Endothelial cell of umbilical vein (primary cell): ENCODE measurements around the gene STK16. TPM values are rescaled to one million over a fixed set of nuclear protein-coding genes. Genes with fewer than 3 reads are reported as not detected.
A peak's percentile ranks its signal among the peaks of the same experiment; 100 is the strongest.
"Not testable (repeated sequence)": the region's sequence is repeated elsewhere in the genome, so short reads cannot be mapped to it uniquely, and the experiment has no call there.

Source experiments
- BruUV-seq: library from RNA; stranded (reverse); fragments of 400-500 nt; replicated peaks from 2 replicates; lab custom pipeline; 2021; lab: Mats Ljungman, UMichigan
- CTCF ChIA-PET: fragments of 300-600, 350-600 bp; sonication (Branson Sonifier 250); formaldehyde crosslinking; loops from one replicate; lab custom pipeline; 2021; ENCODE audit warnings: antibody characterized with exemption, inconsistent platforms; lab: Charles Lee
- POLR2A ChIA-PET: fragments of 300-600, 350-600 bp; sonication (Branson Sonifier 250); formaldehyde crosslinking; loops from one replicate; lab custom pipeline; 2021; ENCODE audit warnings: antibody characterized with exemption, inconsistent platforms; lab: Charles Lee
- DNase-seq: peaks from one replicate; pipeline ENCODE4 v3.0.0-alpha.2; 2011; ENCODE audit warnings: low read depth, low spot score
- FAIRE-seq: peaks from 2 replicates; lab custom pipeline; 2011; peaks lifted over from hg19 to GRCh38; lab: Jason Lieb, UNC
- H2AFZ ChIP-seq: 2 replicates; pipeline ENCODE4 v1.6.0; 2012; ENCODE audit warnings: low read depth, low read length, control low read depth, inconsistent platforms
- H3K27ac ChIP-seq: 2 replicates; pipeline ENCODE4 v1.5.1; 2011; ENCODE audit warnings: low read depth, mild to moderate bottlenecking, control low read depth, low read length, moderate library complexity; ENCODE audit not compliant: insufficient read depth
- H3K27me3 ChIP-seq, 2 experiments: 2 replicates each; pipeline versions ENCODE4 v1.6.0 to v1.6.1; 2011; ENCODE audit warnings: low read length in 2 of 2, mixed read lengths in 1 of 2; ENCODE audit not compliant: control insufficient read depth in 2 of 2, insufficient read depth in 2 of 2
- H3K36me3 ChIP-seq, 2 experiments: 2 replicates in 1 of 2; 3 replicates in 1 of 2; pipeline ENCODE4 v1.5.1; 2011; ENCODE audit warnings: low read length in 2 of 2, mild to moderate bottlenecking in 1 of 2, moderate library complexity in 1 of 2; ENCODE audit not compliant: control insufficient read depth in 2 of 2, insufficient read depth in 2 of 2; ENCODE audit errors: extremely low read depth in 1 of 2
- H3K4me1 ChIP-seq: 3 replicates; pipeline ENCODE4 v1.5.1; 2011; ENCODE audit warnings: mild to moderate bottlenecking, low read length; ENCODE audit not compliant: control insufficient read depth, insufficient read depth; ENCODE audit errors: extremely low read depth
- H3K4me2 ChIP-seq: 2 replicates; pipeline ENCODE4 v1.6.1; 2011; ENCODE audit warnings: low read length, control low read depth, mixed read lengths; ENCODE audit not compliant: insufficient read depth
- H3K4me3 ChIP-seq, 3 experiments: fragments of 200-600 bp in 1 of 3; sonication (generic), shearing (Covaris generic) in 1 of 3; replicated peaks in 1 of 3; 2 replicates each; pipeline ENCODE4 v1.5.1; 2011 to 2016; ENCODE audit warnings: control low read depth in 3 of 3, low read length in 3 of 3, mild to moderate bottlenecking in 2 of 3, inconsistent platforms in 1 of 3, low read depth in 1 of 3, moderate library complexity in 1 of 3; ENCODE audit not compliant: insufficient read depth in 1 of 3
- H3K79me2 ChIP-seq: 2 replicates; pipeline ENCODE4 v1.6.0; 2012; ENCODE audit warnings: low read length, inconsistent platforms; ENCODE audit not compliant: control insufficient read depth, insufficient read depth
- H3K9ac ChIP-seq: replicated peaks from 2 replicates; pipeline ENCODE3; 2011; ENCODE audit warnings: low read length, control low read depth; ENCODE audit not compliant: insufficient read depth; ENCODE audit errors: extremely low read depth
- H3K9me1 ChIP-seq: replicated peaks from 3 replicates; pipeline ENCODE4 v1.6.0; 2011; ENCODE audit warnings: mild to moderate bottlenecking, low read length; ENCODE audit not compliant: control insufficient read depth, insufficient read depth; ENCODE audit errors: extremely low read depth
- H3K9me3 ChIP-seq: replicated peaks from 2 replicates; pipeline ENCODE4 v1.5.1; 2012; ENCODE audit warnings: low read length, inconsistent platforms; ENCODE audit not compliant: control insufficient read depth, insufficient read depth
- H4K20me1 ChIP-seq: replicated peaks from 2 replicates; pipeline ENCODE3; 2011; ENCODE audit warnings: mild to moderate bottlenecking, low read length; ENCODE audit not compliant: control insufficient read depth, insufficient read depth; ENCODE audit errors: extremely low read depth
- EZH2 ChIP-seq: IDR thresholded peaks from 2 replicates; pipeline ENCODE4 v1.6.1; 2012; ENCODE audit warnings: borderline replicate concordance, low read depth, mild to moderate bottlenecking, moderate library complexity, low read length, inconsistent platforms; ENCODE audit not compliant: severe bottlenecking
- FOS ChIP-seq: IDR thresholded peaks from 2 replicates; pipeline ENCODE4 v1.6.1; 2011; ENCODE audit warnings: mild to moderate bottlenecking, low read length, moderate library complexity, borderline replicate concordance; ENCODE audit not compliant: insufficient read depth
- GATA2 ChIP-seq: IDR thresholded peaks from 2 replicates; pipeline ENCODE4 v1.7.0; 2011; ENCODE audit warnings: low read depth, mild to moderate bottlenecking, moderate library complexity, mixed read lengths, low read length; ENCODE audit not compliant: insufficient read length, insufficient read depth
- JUN ChIP-seq: IDR thresholded peaks from 2 replicates; pipeline ENCODE4 v1.6.1; 2011; ENCODE audit warnings: borderline replicate concordance, low read depth; ENCODE audit not compliant: insufficient read length, insufficient read depth
- MYC ChIP-seq: IDR thresholded peaks from one replicate; pipeline ENCODE4 v1.6.1; 2011; ENCODE audit warnings: mild to moderate bottlenecking, low read depth, low read length
- POLR2A ChIP-seq: IDR thresholded peaks from 2 replicates; pipeline ENCODE4 v1.6.1; 2012; ENCODE audit warnings: low read depth, mild to moderate bottlenecking, control low read depth, low read length
- POLR2AphosphoS5 ChIP-seq: IDR thresholded peaks from 2 replicates; pipeline ENCODE4 v1.6.1; 2012; ENCODE audit warnings: low read depth, mild to moderate bottlenecking, control low read depth, low read length, moderate library complexity; ENCODE audit not compliant: insufficient read depth
- dilution Hi-C: fragments of 300-500 bp; cut with MboI; formaldehyde crosslinking; loops from one replicate; pipeline ENCODE4 v1.15.0; 2019; ENCODE audit warnings: low sequenced_read_pairs; ENCODE audit not compliant: extremely low pct_ligation_motif_present
- intact Hi-C: fragments of 100-400 bp; cut with micrococcal nuclease; formaldehyde crosslinking; loops from one replicate; pipeline ENCODE4 v1.10.0; 2022
- polyA plus RNA-seq, 4 experiments: library from polyadenylated mRNA; depleted of rRNA in 3 of 4; stranded (reverse) in 3 of 4; unstranded in 1 of 4; fragments of >200 nt; gene quantifications; 2 replicates each; pipeline versions ENCODE4 v1.2.1 to v1.2.3, GENCODE V29; 2011 to 2012; ENCODE audit warnings: missing spikeins in 1 of 4
- total RNA-seq: library from RNA; stranded (reverse); gene quantifications from 2 replicates; pipeline ENCODE4 v1.2.3, GENCODE V29; 2021
- TF ChIP-seq, protein P1 (sequence below), 2 donors: IDR thresholded peaks; 1 replicate in 1 of 2; 2 replicates in 1 of 2; pipeline ENCODE4 v1.5.1; 2011; ENCODE audit warnings: low read length in 2 of 2, mild to moderate bottlenecking in 2 of 2, moderate library complexity in 2 of 2, control low read depth in 1 of 2, inconsistent platforms in 1 of 2, low read depth in 1 of 2; ENCODE audit not compliant: insufficient read depth in 1 of 2; ENCODE audit errors: extremely low read depth in 1 of 2
- TF ChIP-seq, protein P2 (sequence below): IDR thresholded peaks from 2 replicates; pipeline ENCODE4 v1.6.1; 2011; ENCODE audit not compliant: insufficient read depth, insufficient read length

Gene STK16
- total and polyA plus RNA-seq, 2 donors (not counting 3 experiments of a cell fraction or from before 2014, with no cell fraction given): 18.8 to 63.2 TPM

DNA sequence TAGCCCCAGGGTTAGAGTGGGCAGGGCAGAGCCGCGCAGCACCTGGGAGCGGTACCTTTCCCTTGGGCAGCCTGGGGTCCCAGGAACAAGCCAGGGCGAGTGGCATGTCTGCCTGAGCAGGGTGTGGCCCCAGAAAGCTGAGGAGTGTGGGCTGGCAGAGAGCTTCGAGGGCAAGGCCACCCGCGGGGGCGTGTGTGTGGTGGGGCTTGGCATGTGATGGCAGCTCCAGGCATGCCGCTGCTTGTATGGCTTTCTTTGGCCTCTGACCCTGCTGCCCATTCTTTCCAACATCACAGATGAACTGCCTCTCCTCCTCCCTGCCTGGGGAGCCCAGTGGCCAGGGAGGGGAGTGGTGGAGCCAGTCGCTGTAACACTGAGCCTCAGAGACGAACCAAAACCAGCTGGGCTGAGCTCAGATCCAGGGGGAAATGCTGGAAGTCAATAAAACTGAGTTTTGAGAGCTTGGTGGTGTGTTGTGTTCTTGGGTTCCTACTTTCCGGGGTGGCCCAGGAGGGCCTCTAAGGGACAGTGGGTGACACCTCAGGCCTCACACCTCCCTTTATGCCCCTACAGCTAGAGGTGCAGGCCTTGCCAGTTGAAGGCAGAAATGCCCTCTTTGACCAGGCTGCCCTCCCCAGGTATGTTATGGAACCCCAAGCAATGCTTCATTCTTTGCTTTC, 41.3 kb downstream of the STK16 start:
- FAIRE-seq: no peak
- peaks cover 0 to 17% of the 10 kb centered on the region in 2 experiments for H3K36me3 ChIP-seq
- H3K4me3 ChIP-seq: no peak overlapping the region
- CTCF ChIA-PET: interaction anchor here (12.6 kb wide), 1 partner anchor 8 kb away, joined by 253 read pairs; no protein-coding TSS in a partner anchor
- no peak for DNase-seq
- no peaks in the 10 kb centered on the region for H3K79me2 ChIP-seq
- no peaks in the 10 kb centered on the region for H3K4me1 ChIP-seq
- no peak overlapping the region for H3K27ac ChIP-seq
- H3K9me3 ChIP-seq: no peaks in the 10 kb centered on the region
- H3K9me1 ChIP-seq: no peaks in the 10 kb centered on the region
- no peak overlapping the region for H3K9ac ChIP-seq
- dilution Hi-C loops (no loop called here), intact Hi-C loops (no loop called here)
- BruUV-seq: TSS peak; percentile 32
- POLR2A ChIA-PET: interaction anchor here (0.7 kb wide), 1 partner anchor 68 kb away, joined by 4 read pairs; the partner anchor contains the start of gene ABCB6
- no peak overlapping the region for H3K4me2 ChIP-seq
- H4K20me1 ChIP-seq: no peaks in the 10 kb centered on the region
- TF ChIP-seq, protein P1, sequence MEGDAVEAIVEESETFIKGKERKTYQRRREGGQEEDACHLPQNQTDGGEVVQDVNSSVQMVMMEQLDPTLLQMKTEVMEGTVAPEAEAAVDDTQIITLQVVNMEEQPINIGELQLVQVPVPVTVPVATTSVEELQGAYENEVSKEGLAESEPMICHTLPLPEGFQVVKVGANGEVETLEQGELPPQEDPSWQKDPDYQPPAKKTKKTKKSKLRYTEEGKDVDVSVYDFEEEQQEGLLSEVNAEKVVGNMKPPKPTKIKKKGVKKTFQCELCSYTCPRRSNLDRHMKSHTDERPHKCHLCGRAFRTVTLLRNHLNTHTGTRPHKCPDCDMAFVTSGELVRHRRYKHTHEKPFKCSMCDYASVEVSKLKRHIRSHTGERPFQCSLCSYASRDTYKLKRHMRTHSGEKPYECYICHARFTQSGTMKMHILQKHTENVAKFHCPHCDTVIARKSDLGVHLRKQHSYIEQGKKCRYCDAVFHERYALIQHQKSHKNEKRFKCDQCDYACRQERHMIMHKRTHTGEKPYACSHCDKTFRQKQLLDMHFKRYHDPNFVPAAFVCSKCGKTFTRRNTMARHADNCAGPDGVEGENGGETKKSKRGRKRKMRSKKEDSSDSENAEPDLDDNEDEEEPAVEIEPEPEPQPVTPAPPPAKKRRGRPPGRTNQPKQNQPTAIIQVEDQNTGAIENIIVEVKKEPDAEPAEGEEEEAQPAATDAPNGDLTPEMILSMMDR (IDR thresholded peaks at IDR 0.05; ENCODE audit: extremely low read depth in 1 of 2, insufficient read depth in 1 of 2, low read depth in 1 of 2, low read length in 2 of 2): no peak
- TF ChIP-seq JUN (no peak), POLR2A (no peak), EZH2 (no peak), GATA2 (no peak), POLR2AphosphoS5 (no peak), MYC (no peak), FOS (no peak)
- TF ChIP-seq, protein P2, sequence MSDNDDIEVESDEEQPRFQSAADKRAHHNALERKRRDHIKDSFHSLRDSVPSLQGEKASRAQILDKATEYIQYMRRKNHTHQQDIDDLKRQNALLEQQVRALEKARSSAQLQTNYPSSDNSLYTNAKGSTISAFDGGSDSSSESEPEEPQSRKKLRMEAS: no peak
- H2AFZ ChIP-seq: no peak overlapping the region
- peaks cover 0 to 1% of the 10 kb centered on the region in 2 experiments for H3K27me3 ChIP-seq

DNA sequence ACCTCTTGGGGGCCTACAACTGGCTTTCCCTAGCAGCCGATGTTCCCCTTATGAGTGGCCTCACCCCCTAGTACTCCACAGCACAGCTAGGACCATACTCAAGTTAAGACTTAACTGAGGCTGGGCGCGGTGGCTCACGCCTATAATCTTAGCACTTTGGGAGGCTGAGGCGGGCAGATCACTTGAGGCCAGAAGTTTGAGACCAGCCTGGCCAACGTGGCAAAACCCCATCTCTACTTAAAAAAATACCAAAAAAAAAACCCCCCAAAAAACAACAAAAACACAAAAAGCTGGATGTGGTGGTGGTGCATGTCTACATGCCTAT, 41.8 kb downstream of the STK16 start:
- H3K9me1 ChIP-seq, H3K9me3 ChIP-seq, H3K4me2 ChIP-seq, H3K79me2 ChIP-seq, H3K27ac ChIP-seq, FAIRE-seq, intact Hi-C loops, H3K9ac ChIP-seq, dilution Hi-C loops, H3K4me1 ChIP-seq, H3K4me3 ChIP-seq, H4K20me1 ChIP-seq, BruUV-seq, DNase-seq, H3K27me3 ChIP-seq, H2AFZ ChIP-seq: not testable (repeated sequence)
- peaks cover 0 to 17% of the 10 kb centered on the region in 2 experiments for H3K36me3 ChIP-seq
- ChIA-PET CTCF (interaction anchor here (12.6 kb wide), 1 partner anchor 8 kb away, joined by 253 read pairs; no protein-coding TSS in a partner anchor), POLR2A (interaction anchor here (0.7 kb wide), 1 partner anchor 68 kb away, joined by 4 read pairs; the partner anchor contains the start of gene ABCB6)
